HEK293 (cell line): ENCODE results near the gene ACOT12.

Experiments used
- CTCF ChIA-PET: fragments of 350-600 bp; formaldehyde crosslinking; extraction: SDS; loops from one replicate; lab custom pipeline; 2021; ENCODE audit warnings: antibody characterized with exemption; lab: Yijun Ruan, JAX
- POLR2A ChIA-PET: fragments of 300-600 bp; formaldehyde crosslinking; extraction: SDS; loops from one replicate; lab custom pipeline; 2020; ENCODE audit warnings: antibody characterized with exemption, inconsistent platforms; lab: Yijun Ruan, JAX
- H3K27ac ChIP-seq: fragments of 200-500 bp; sonication (Bioruptor generic); 2 replicates; pipeline ENCODE4 v1.5.1; 2014; ENCODE audit warnings: low read depth, low read length, control low read depth, inconsistent platforms; ENCODE audit errors: extremely low read depth
- H3K36me3 ChIP-seq, 2 experiments: fragments of 200-500 bp in 1 of 2; sonication (Bioruptor generic) in 1 of 2; 1 replicate in 1 of 2; 2 replicates in 1 of 2; pipeline ENCODE4 v1.5.1; 2014 to 2017; ENCODE audit warnings: inconsistent platforms in 2 of 2, low read length in 2 of 2; ENCODE audit not compliant: control insufficient read depth in 2 of 2, insufficient read depth in 1 of 2
- H3K4me1 ChIP-seq: fragments of 200-500 bp; sonication (Bioruptor generic); 2 replicates; pipeline ENCODE4 v1.5.1; 2014; ENCODE audit warnings: mild to moderate bottlenecking, low read length, inconsistent platforms; ENCODE audit not compliant: control insufficient read depth, insufficient read depth
- H3K4me3 ChIP-seq: 2 replicates; pipeline ENCODE4 v1.5.1; 2011; ENCODE audit warnings: low read depth, mild to moderate bottlenecking, control low read depth, low read length, moderate library complexity
- H3K9me3 ChIP-seq: fragments of 200-500 bp; sonication (Bioruptor generic); 2 replicates; pipeline ENCODE4 v1.5.1; 2014; ENCODE audit warnings: low read depth, low read length, inconsistent platforms; ENCODE audit not compliant: control insufficient read depth, insufficient read depth
- EGR2 ChIP-seq: fragments of 450-650 bp; formaldehyde crosslinking; IDR thresholded peaks from 2 replicates; pipeline ENCODE4 v1.5.1; 2016; ENCODE audit warnings: low read depth, missing biosample characterization, missing genetic modification characterization
- SALL2 ChIP-seq: fragments of 450-650 bp; formaldehyde crosslinking; IDR thresholded peaks from 2 replicates; pipeline ENCODE4 v1.5.0; 2017; ENCODE audit warnings: missing biosample characterization, mild to moderate bottlenecking, missing genetic modification characterization, borderline replicate concordance
- WT1 ChIP-seq: fragments of 450-650 bp; formaldehyde crosslinking; IDR thresholded peaks from 2 replicates; pipeline ENCODE4 v1.5.1; 2016; ENCODE audit warnings: missing biosample characterization, missing genetic modification characterization
- ZIC2 ChIP-seq: fragments of 450-650 bp; formaldehyde crosslinking; IDR thresholded peaks from 2 replicates; pipeline ENCODE4 v1.5.1; 2016; ENCODE audit warnings: missing biosample characterization, missing genetic modification characterization
- ZNF140 ChIP-seq: fragments of 450-650 bp; formaldehyde crosslinking; IDR thresholded peaks from 2 replicates; pipeline ENCODE4 v1.5.1; 2016; ENCODE audit warnings: missing biosample characterization, missing genetic modification characterization
- ZNF155 ChIP-seq: fragments of 450-650 bp; formaldehyde crosslinking; IDR thresholded peaks from 2 replicates; pipeline ENCODE4 v1.5.1; 2016; ENCODE audit warnings: missing biosample characterization, missing genetic modification characterization
- ZNF23 ChIP-seq: fragments of 450-650 bp; formaldehyde crosslinking; IDR thresholded peaks from 2 replicates; pipeline ENCODE4 v1.5.1; 2016; ENCODE audit warnings: missing biosample characterization, missing genetic modification characterization, borderline replicate concordance
- ZNF302 ChIP-seq: fragments of 450-650 bp; formaldehyde crosslinking; IDR thresholded peaks from 2 replicates; pipeline ENCODE4 v1.5.1; 2016; ENCODE audit warnings: missing biosample characterization, missing genetic modification characterization, low read depth
- ZNF37A ChIP-seq: fragments of 450-650 bp; IDR thresholded peaks from 2 replicates; pipeline ENCODE4 v1.5.1; 2018; ENCODE audit warnings: missing biosample characterization, missing genetic modification characterization
- ZNF404 ChIP-seq: fragments of 450-650 bp; formaldehyde crosslinking; IDR thresholded peaks from 2 replicates; pipeline ENCODE4 v1.5.1; 2017; ENCODE audit warnings: missing biosample characterization, missing genetic modification characterization
- ZNF433 ChIP-seq: fragments of 450-650 bp; formaldehyde crosslinking; IDR thresholded peaks from 2 replicates; pipeline ENCODE4 v1.5.1; 2016; ENCODE audit warnings: missing biosample characterization, missing genetic modification characterization, low read depth
- ZNF600 ChIP-seq: fragments of 450-650 bp; formaldehyde crosslinking; IDR thresholded peaks from 2 replicates; pipeline ENCODE4 v1.5.1; 2016; ENCODE audit warnings: missing biosample characterization, missing genetic modification characterization
- ZNF621 ChIP-seq: fragments of 450-650 bp; formaldehyde crosslinking; IDR thresholded peaks from 2 replicates; pipeline ENCODE4 v1.5.1; 2017; ENCODE audit warnings: missing biosample characterization, missing genetic modification characterization
- ZNF660 ChIP-seq: fragments of 450-650 bp; IDR thresholded peaks from 2 replicates; pipeline ENCODE4 v1.5.1; 2018; ENCODE audit warnings: missing biosample characterization, mild to moderate bottlenecking, missing genetic modification characterization
- TF ChIP-seq, protein P1 (sequence below): fragments of 450-650 bp; formaldehyde crosslinking; IDR thresholded peaks from 2 replicates; pipeline ENCODE4 v1.5.1; 2016; ENCODE audit warnings: missing biosample characterization, missing genetic modification characterization, borderline replicate concordance
- TF ChIP-seq, protein P2 (sequence below): fragments of 450-650 bp; formaldehyde crosslinking; optimal IDR thresholded peaks from 2 replicates; pipeline ENCODE3; 2016; ENCODE audit warnings: missing biosample characterization, mild to moderate bottlenecking, missing genetic modification characterization
- TF ChIP-seq, protein P3 (sequence below): fragments of 450-650 bp; formaldehyde crosslinking; IDR thresholded peaks from 2 replicates; pipeline ENCODE4 v1.5.1; 2017; ENCODE audit warnings: missing biosample characterization, missing genetic modification characterization

The ACOT12 gene

DNA sequence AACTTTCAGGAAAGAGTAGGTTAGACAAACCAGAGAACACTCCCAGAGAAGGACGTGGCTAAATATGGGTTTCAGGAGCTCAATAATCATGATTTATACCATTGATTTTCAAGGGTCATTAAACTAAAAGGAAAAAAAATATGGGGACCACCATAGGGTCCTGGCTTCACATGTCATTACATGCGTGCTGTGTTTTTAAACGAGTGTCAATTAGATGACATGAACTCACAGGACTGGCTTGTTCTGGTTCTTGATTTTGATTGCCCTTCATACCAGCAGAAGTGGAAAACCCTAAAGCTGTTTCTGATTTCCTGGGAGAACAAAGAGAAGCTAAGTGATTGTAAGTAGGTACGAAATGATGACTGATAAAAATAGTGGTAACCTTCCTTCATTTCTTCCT lies 5.8 kb downstream of the ACOT12 start:
- POLR2A ChIA-PET: no interaction called here
- CTCF ChIA-PET: interaction anchor here (1.1 kb wide), 1 partner anchor 42 kb away, joined by 3 read pairs; no protein-coding TSS in a partner anchor

DNA sequence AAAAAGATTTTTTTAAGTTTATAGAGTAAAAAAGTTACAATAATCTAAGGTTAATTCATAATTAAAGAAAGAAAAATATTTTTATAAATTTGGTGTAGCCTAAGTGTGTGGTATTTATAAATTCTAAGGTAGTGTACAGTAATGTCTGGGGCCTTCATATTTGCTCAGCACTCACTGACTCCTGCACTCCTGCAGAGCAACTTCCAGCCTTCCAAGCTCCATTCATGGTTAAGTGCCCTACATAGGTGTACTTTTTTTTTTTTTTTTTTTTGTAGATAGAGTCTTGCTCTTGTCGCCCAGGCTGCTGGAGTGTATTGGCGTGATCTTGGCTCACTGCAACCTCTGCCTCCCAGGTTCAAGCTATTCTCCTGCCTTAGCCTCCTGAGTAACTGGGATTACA lies 10.1 kb downstream of the ACOT12 start:
- Histone ChIP-seq H3K27ac (no peak overlapping the region), H3K4me1 (no peaks in the 10 kb centered on the region), H3K9me3 (no peaks in the 10 kb centered on the region), H3K4me3 (no peak overlapping the region), H3K36me3 (no peaks in the 10 kb centered on the region)
- no peak for TF ChIP-seq SALL2
- no peak for TF ChIP-seq ZNF302 (tag by site-specific recombination)
- no peak for TF ChIP-seq ZNF433 (tag by site-specific recombination)
- TF ChIP-seq, protein P1, sequence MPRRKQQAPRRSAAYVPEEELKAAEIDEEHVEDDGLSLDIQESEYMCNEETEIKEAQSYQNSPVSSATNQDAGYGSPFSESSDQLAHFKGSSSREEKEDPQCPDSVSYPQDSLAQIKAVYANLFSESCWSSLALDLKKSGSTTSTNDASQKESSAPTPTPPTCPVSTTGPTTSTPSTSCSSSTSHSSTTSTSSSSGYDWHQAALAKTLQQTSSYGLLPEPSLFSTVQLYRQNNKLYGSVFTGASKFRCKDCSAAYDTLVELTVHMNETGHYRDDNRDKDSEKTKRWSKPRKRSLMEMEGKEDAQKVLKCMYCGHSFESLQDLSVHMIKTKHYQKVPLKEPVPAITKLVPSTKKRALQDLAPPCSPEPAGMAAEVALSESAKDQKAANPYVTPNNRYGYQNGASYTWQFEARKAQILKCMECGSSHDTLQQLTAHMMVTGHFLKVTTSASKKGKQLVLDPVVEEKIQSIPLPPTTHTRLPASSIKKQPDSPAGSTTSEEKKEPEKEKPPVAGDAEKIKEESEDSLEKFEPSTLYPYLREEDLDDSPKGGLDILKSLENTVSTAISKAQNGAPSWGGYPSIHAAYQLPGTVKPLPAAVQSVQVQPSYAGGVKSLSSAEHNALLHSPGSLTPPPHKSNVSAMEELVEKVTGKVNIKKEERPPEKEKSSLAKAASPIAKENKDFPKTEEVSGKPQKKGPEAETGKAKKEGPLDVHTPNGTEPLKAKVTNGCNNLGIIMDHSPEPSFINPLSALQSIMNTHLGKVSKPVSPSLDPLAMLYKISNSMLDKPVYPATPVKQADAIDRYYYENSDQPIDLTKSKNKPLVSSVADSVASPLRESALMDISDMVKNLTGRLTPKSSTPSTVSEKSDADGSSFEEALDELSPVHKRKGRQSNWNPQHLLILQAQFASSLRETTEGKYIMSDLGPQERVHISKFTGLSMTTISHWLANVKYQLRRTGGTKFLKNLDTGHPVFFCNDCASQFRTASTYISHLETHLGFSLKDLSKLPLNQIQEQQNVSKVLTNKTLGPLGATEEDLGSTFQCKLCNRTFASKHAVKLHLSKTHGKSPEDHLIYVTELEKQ (tag by site-specific recombination): no peak
- TF ChIP-seq ZNF23 (tag by site-specific recombination): no peak
- no peak for TF ChIP-seq ZNF600 (tag by site-specific recombination)
- no peak for TF ChIP-seq ZNF621 (tag by site-specific recombination)
- TF ChIP-seq, protein P2, sequence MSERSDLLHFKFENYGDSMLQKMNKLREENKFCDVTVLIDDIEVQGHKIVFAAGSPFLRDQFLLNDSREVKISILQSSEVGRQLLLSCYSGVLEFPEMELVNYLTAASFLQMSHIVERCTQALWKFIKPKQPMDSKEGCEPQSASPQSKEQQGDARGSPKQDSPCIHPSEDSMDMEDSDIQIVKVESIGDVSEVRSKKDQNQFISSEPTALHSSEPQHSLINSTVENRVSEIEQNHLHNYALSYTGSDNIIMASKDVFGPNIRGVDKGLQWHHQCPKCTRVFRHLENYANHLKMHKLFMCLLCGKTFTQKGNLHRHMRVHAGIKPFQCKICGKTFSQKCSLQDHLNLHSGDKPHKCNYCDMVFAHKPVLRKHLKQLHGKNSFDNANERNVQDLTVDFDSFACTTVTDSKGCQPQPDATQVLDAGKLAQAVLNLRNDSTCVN: no peak
- TF ChIP-seq ZNF155: no peak
- TF ChIP-seq ZNF37A (tag by site-specific recombination): no peak
- POLR2A ChIA-PET: no interaction called here
- CTCF ChIA-PET: no interaction called here

More for the DNA sequence above, 5.8 kb downstream of the ACOT12 start:
- Histone ChIP-seq H3K27ac (no peak overlapping the region), H3K4me1 (no peaks in the 10 kb centered on the region)
- TF ChIP-seq ZNF433 (tag by site-specific recombination) (no peak), ZNF660 (tag by site-specific recombination) (no peak), ZIC2 (tag by site-specific recombination) (no peak), EGR2 (tag by site-specific recombination) (no peak), ZNF140 (tag by site-specific recombination) (no peak), WT1 (tag by site-specific recombination) (no peak), ZNF404 (no peak)
- TF ChIP-seq, protein P3, sequence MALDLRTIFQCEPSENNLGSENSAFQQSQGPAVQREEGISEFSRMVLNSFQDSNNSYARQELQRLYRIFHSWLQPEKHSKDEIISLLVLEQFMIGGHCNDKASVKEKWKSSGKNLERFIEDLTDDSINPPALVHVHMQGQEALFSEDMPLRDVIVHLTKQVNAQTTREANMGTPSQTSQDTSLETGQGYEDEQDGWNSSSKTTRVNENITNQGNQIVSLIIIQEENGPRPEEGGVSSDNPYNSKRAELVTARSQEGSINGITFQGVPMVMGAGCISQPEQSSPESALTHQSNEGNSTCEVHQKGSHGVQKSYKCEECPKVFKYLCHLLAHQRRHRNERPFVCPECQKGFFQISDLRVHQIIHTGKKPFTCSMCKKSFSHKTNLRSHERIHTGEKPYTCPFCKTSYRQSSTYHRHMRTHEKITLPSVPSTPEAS (tag by site-specific recombination): no peak
- TF ChIP-seq, protein P2: no peak
- TF ChIP-seq, all 188 proteins: peak for 0
- no peak overlapping the region for H3K4me3 ChIP-seq
- H3K36me3 ChIP-seq: no peaks in the 10 kb centered on the region
- no peaks in the 10 kb centered on the region for H3K9me3 ChIP-seq
